ENCODE results near the gene CREBRF. TPM values are rescaled to one million over a fixed set of nuclear protein-coding genes. Genes with fewer than 3 reads are reported as not detected.
"Not testable (repeated sequence)": the region's sequence is repeated elsewhere in the genome, so short reads cannot be mapped to it uniquely, and the experiment has no call there.

Gene CREBRF
- total RNA-seq, 3 donors from 2014 or later: 7.2 to 11.7 (median 10.1) TPM

DNA sequence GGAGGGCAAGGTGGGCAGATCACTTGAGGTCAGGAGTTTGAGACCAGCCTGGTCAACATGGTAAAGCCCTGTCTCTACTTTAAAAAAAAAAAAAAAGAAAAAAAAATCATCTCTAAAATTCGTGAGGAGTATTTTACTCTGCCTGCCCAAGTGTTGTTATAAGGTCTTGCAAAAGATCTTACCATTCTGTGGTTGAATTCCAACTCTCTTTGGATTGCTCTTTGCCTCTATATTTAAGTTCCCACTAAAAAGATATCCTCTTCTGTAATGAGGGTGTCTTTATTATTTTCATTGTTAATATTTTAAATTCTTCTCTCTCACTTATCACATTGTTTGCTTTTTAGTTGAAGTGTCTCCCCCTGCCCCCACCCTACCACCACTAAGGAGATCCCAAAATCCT lies 33.4 kb downstream of the CREBRF start:
- Mint-ChIP-seq H3K36me3 (ENCODE audit: insufficient read depth) (peaks cover 29% of the 10 kb centered on the region), H3K4me1 (ENCODE audit: low read depth) (peaks cover 16% of the 10 kb centered on the region), H3K9me3 (no peaks in the 10 kb centered on the region), H3K27me3 (ENCODE audit: low read depth) (no peaks in the 10 kb centered on the region), H3K4me3 (no peak overlapping the region)
- DNase-seq (no peak), ATAC-seq (no peak)

GRCh38 chr5:173090639-173091038 lies 34.5 kb downstream of the CREBRF start:
- Mint-ChIP-seq H3K4me3 (no peak overlapping the region), H3K36me3 (ENCODE audit: insufficient read depth) (peaks cover 31% of the 10 kb centered on the region), H3K27me3 (ENCODE audit: low read depth) (no peaks in the 10 kb centered on the region), H3K4me1 (ENCODE audit: low read depth) (peaks cover 18% of the 10 kb centered on the region), H3K9me3 (no peaks in the 10 kb centered on the region)
- ATAC-seq (no peak), DNase-seq (no peak)

GRCh38 chr5:173091981-173092380 lies 35.8 kb downstream of the CREBRF start:
- no peak for ATAC-seq
- peaks cover 25% of the 10 kb centered on the region for H3K4me1 Mint-ChIP-seq (ENCODE audit: low read depth)
- no peaks in the 10 kb centered on the region for H3K9me3 Mint-ChIP-seq
- no peaks in the 10 kb centered on the region for H3K27me3 Mint-ChIP-seq (ENCODE audit: low read depth)
- H3K4me3 Mint-ChIP-seq: no peak overlapping the region
- H3K36me3 Mint-ChIP-seq (ENCODE audit: insufficient read depth): peaks cover 25% of the 10 kb centered on the region
- no peak for DNase-seq

- H3K27me3 Mint-ChIP-seq (ENCODE audit: low read depth): no peaks in the 10 kb centered on the region
- peaks cover 28% of the 10 kb centered on the region for H3K36me3 Mint-ChIP-seq (ENCODE audit: insufficient read depth)
- H3K4me3 Mint-ChIP-seq: no peak overlapping the region
- DNase-seq: no peak
- peaks cover 39% of the 10 kb centered on the region for H3K4me1 Mint-ChIP-seq (ENCODE audit: low read depth)
- no peaks in the 10 kb centered on the region for H3K9me3 Mint-ChIP-seq
- ATAC-seq: no peak
Measured at GRCh38 chr5:173093606-173094005, 37.5 kb downstream of the CREBRF start.

GRCh38 chr5:173094012-173094661 lies 38.0 kb downstream of the CREBRF start:
- Mint-ChIP-seq H3K36me3 (ENCODE audit: insufficient read depth) (peaks cover 27% of the 10 kb centered on the region), H3K27me3 (ENCODE audit: low read depth) (no peaks in the 10 kb centered on the region), H3K9me3 (no peaks in the 10 kb centered on the region), H3K4me1 (ENCODE audit: low read depth) (peaks cover 42% of the 10 kb centered on the region), H3K4me3 (no peak overlapping the region)
- DNase-seq: no peak
- no peak for ATAC-seq

GRCh38 chr5:173098787-173099186 lies 42.6 kb downstream of the CREBRF start:
- DNase-seq (no peak), ATAC-seq (peak in 1 of 2 donors; percentile 34)
- Mint-ChIP-seq H3K36me3 (ENCODE audit: insufficient read depth) (peaks cover 22% of the 10 kb centered on the region), H3K27me3 (ENCODE audit: low read depth) (no peaks in the 10 kb centered on the region), H3K4me3 (peak overlapping the region; percentile 6), H3K9me3 (peaks cover 5% of the 10 kb centered on the region), H3K4me1 (ENCODE audit: low read depth) (peaks cover 48% of the 10 kb centered on the region)

DNA sequence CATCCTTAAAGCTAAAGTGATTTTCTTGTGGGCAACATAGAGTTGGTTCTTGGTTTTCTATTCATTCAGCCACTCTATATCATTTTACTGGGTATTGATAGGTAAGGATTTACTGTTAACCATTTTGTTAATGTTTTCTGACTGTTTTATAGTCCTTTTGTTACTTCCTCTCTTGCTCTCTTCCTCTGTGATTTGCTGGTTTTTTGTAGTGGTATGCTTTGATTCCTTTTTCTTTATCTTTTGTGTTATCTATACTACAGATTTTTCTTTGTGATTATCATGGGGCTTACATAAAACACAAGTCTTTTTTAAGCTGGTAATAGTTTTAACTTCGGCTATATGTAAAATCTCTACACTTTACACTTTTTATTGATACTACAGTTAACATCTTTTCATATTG lies 43.3 kb downstream of the CREBRF start:
- Mint-ChIP-seq H3K27me3 (ENCODE audit: low read depth) (no peaks in the 10 kb centered on the region), H3K4me3 (peak overlapping the region; percentile 6), H3K9me3 (peaks cover 5% of the 10 kb centered on the region), H3K4me1 (ENCODE audit: low read depth) (peaks cover 45% of the 10 kb centered on the region), H3K36me3 (ENCODE audit: insufficient read depth) (peaks cover 23% of the 10 kb centered on the region)
- DNase-seq: no peak
- no peak for ATAC-seq

DNA sequence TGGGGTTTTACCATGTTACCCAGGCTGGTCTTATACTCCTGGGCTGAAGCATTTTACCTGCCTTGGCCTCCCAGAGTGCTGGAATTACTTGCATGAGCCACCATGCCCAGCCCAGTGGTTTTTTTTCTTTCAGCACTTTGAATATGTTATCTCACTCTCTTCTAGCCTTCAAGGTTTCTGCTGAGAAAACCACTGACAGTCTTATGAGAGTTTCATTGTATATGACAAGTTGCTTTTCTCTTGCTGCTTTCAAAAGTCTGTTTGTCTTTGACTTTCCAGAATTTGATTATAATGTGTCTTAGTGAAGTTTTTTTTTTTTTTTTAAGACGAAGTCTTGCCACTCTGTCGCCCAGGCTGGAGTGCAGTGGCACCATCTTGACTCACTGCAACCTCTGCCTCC lies 45.1 kb downstream of the CREBRF start:
- no peaks in the 10 kb centered on the region for H3K27me3 Mint-ChIP-seq (ENCODE audit: low read depth)
- peaks cover 21% of the 10 kb centered on the region for H3K36me3 Mint-ChIP-seq (ENCODE audit: insufficient read depth)
- peaks cover 5% of the 10 kb centered on the region for H3K9me3 Mint-ChIP-seq
- H3K4me3 Mint-ChIP-seq: no peak overlapping the region
- ATAC-seq (no peak), DNase-seq (no peak)
- H3K4me1 Mint-ChIP-seq (ENCODE audit: low read depth): peaks cover 42% of the 10 kb centered on the region

DNA sequence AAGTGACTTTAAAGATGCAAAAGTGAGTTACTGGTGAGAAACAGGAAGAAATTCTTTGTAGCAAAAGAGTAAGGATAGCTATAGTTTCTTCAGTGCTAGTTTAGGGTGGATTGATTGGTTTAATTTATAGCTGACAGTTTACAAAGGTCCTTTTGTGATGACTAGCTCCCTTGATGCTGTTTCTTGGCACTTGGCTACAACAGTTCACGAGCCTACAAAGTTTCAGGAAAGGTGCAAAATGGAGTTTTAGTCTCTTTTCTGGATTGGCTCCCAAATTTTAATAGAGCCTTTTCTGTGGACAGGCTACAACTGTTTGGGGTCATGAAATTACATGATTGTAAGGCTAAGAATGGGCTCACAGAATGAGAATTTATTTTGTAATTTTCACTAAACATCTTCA lies 47.3 kb downstream of the CREBRF start:
- H3K4me1 Mint-ChIP-seq (ENCODE audit: low read depth): peaks cover 24% of the 10 kb centered on the region
- no peak overlapping the region for H3K4me3 Mint-ChIP-seq
- DNase-seq (no peak), ATAC-seq (no peak)
- H3K9me3 Mint-ChIP-seq: peaks cover 5% of the 10 kb centered on the region
- H3K27me3 Mint-ChIP-seq (ENCODE audit: low read depth): no peaks in the 10 kb centered on the region
- H3K36me3 Mint-ChIP-seq (ENCODE audit: insufficient read depth): peaks cover 20% of the 10 kb centered on the region

DNA sequence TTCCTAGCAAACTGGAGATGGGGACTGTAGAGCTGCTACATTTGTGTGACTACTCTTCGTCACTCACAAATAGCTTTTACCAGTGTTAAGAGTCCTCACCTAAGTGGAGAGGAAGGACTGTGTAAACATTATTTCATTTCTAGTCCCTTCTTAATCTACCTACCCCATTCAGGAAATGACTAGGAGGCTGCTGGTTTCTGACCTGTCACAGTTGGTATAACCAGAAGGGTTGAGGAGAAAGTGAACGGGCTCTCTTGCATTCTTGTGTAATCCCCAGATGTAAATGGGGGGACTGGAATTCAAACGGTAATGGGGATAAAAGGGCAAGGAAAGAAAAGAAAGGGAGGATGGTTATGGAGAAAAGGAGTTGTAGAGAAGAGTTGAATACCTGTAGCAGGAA lies 52.8 kb downstream of the CREBRF start:
- H3K4me3 Mint-ChIP-seq: no peak overlapping the region
- H3K36me3 Mint-ChIP-seq (ENCODE audit: insufficient read depth): peaks cover 23% of the 10 kb centered on the region
- ATAC-seq: no peak
- H3K4me1 Mint-ChIP-seq (ENCODE audit: low read depth): no peaks in the 10 kb centered on the region
- no peaks in the 10 kb centered on the region for H3K9me3 Mint-ChIP-seq
- DNase-seq: no peak
- H3K27me3 Mint-ChIP-seq (ENCODE audit: low read depth): no peaks in the 10 kb centered on the region

DNA sequence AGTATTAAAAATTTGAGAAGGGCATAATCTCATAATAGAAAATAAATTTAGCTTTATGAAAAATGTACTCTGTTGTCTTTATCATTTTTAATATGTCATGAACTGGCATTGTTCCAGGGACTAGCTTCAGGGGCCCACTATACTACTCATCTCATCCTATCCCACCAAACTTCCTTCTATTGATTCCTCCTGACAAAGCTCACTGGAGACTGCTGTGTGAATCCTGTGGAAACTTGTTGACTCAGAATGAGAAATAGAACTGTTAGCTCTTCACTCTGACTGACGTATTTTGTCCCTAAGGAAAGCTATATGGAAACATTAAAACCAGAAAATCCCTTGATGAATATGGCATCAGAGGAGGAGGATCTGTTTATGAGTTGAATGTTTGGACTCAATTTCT lies 58.4 kb downstream of the CREBRF start:
- no peaks in the 10 kb centered on the region for H3K27me3 Mint-ChIP-seq (ENCODE audit: low read depth)
- ATAC-seq: no peak
- H3K9me3 Mint-ChIP-seq: peaks cover under 1% of the 10 kb centered on the region
- H3K4me3 Mint-ChIP-seq: no peak overlapping the region
- H3K36me3 Mint-ChIP-seq (ENCODE audit: insufficient read depth): peaks cover 25% of the 10 kb centered on the region
- H3K4me1 Mint-ChIP-seq (ENCODE audit: low read depth): no peaks in the 10 kb centered on the region
- no peak for DNase-seq

DNA sequence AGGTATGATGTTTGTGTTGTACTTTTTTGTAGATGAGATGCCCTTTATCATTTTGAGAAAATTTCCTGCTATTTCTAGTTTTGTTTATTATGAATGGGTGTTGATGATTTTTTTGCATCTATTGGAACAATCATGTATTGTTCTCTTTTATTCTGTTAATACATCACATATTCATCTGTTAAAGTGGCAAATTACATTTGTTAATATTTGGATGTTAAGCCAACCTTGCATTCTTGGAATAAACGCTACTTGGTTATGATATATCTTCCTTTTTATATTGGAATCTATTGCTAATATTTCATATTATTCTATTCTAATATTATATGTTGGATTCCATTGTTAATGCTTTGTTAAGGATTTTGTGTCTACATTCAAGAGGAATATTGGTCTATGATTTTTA lies 63.6 kb downstream of the CREBRF start:
- Mint-ChIP-seq H3K4me3 (no peak overlapping the region), H3K36me3 (ENCODE audit: insufficient read depth) (peaks cover 28% of the 10 kb centered on the region), H3K9me3 (peaks cover 3% of the 10 kb centered on the region), H3K4me1 (ENCODE audit: low read depth) (no peaks in the 10 kb centered on the region), H3K27me3 (ENCODE audit: low read depth) (no peaks in the 10 kb centered on the region)
- ATAC-seq (no peak), DNase-seq (no peak)

DNA sequence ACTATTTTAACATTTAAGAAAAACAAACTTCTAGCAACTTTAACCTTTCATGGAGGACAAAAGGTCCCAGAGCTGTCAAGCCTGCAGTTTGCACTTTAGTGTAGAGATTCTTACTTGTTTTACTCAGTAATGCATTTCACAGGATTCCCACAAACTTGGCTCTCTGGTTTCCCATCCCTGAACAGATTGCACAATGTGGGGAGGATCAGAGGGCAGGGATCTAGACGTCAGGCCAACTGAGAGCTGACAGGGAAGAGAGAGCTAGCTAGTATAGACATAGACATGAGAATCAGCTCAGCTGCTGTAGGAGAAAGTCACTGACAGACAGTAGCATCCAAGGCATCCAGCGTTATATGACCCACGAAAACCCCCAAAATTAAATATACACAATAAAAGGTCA lies 67.3 kb downstream of the CREBRF start:
- Mint-ChIP-seq H3K36me3 (ENCODE audit: insufficient read depth) (peaks cover 35% of the 10 kb centered on the region), H3K4me1 (ENCODE audit: low read depth) (no peaks in the 10 kb centered on the region), H3K27me3 (ENCODE audit: low read depth) (no peaks in the 10 kb centered on the region), H3K9me3 (peaks cover 3% of the 10 kb centered on the region), H3K4me3 (no peak overlapping the region)
- ATAC-seq (no peak), DNase-seq (no peak)

DNA sequence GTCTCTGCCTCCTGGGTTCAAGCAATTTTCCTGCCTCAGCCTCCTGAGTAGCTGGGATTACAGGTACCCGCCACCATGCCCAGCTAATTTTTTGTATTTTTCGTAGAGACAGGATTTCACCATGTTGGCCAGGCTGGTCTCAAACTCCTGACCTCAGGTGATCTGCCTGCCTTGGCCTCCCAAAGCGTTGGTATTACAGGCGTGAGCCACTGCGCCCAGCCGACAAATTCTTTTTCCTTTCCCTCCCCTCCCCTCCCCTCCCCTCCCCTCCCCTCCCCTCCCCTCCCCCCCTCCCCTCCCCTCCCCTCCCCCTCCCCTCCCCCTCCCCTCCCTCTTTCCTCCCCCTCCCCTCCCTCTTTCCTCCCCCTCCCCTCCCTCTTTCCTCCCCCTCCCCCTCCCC lies 76.0 kb downstream of the CREBRF start:
- DNase-seq; H3K4me1 Mint-ChIP-seq (ENCODE audit: low read depth); H3K9me3 Mint-ChIP-seq; H3K4me3 Mint-ChIP-seq; H3K27me3 Mint-ChIP-seq (ENCODE audit: low read depth); ATAC-seq: not testable (repeated sequence)
- H3K36me3 Mint-ChIP-seq (ENCODE audit: insufficient read depth): peaks cover 20% of the 10 kb centered on the region

GRCh38 chr5:173138707-173139106 lies 82.6 kb downstream of the CREBRF start:
- no peak for ATAC-seq
- no peaks in the 10 kb centered on the region for H3K27me3 Mint-ChIP-seq (ENCODE audit: low read depth)
- no peaks in the 10 kb centered on the region for H3K4me1 Mint-ChIP-seq (ENCODE audit: low read depth)
- H3K36me3 Mint-ChIP-seq (ENCODE audit: insufficient read depth): peaks cover 6% of the 10 kb centered on the region
- no peak overlapping the region for H3K4me3 Mint-ChIP-seq
- no peaks in the 10 kb centered on the region for H3K9me3 Mint-ChIP-seq
- no peak for DNase-seq

DNA sequence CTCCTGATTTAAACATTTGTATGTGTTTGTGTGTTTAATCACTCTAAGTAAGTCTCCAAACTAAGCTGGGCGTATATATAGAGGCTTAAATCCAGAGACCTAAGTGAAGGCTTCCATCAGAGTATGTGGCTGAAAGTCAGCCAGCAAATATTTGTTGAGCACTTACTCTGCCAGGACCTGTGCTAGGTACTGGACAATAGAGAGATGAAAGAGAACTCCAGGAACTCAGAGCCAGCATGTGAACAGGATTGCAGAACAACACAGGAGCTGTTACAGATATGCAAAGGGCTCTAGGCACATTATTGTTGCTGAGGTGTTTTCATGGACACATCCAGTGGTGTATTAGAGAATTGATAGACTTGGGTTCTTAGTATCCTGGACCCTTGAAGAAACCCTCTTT lies 83.5 kb downstream of the CREBRF start:
- H3K4me3 Mint-ChIP-seq: no peak overlapping the region
- H3K36me3 Mint-ChIP-seq (ENCODE audit: insufficient read depth): peaks cover 4% of the 10 kb centered on the region
- peaks cover 1% of the 10 kb centered on the region for H3K4me1 Mint-ChIP-seq (ENCODE audit: low read depth)
- H3K27me3 Mint-ChIP-seq (ENCODE audit: low read depth): no peaks in the 10 kb centered on the region
- ATAC-seq (no peak), DNase-seq (no peak)
- H3K9me3 Mint-ChIP-seq: no peaks in the 10 kb centered on the region
